WERI-Rb-1 (cell line): ENCODE measurements around the gene AGAP1.

Source experiments
- DNase-seq: peaks from one replicate; pipeline ENCODE4 v3.0.0-alpha.2; 2020
- H3K27ac ChIP-seq: fragments of 250-450 bp; sonication (Bioruptor Pico); 2 replicates; pipeline ENCODE4 v1.5.1; 2020; ENCODE audit warnings: mild to moderate bottlenecking, moderate library complexity
- H3K27me3 ChIP-seq: fragments of 250-450 bp; sonication (Bioruptor Pico); 2 replicates; pipeline ENCODE4 v1.5.1; 2021; ENCODE audit warnings: mild to moderate bottlenecking, low read depth, moderate library complexity; ENCODE audit not compliant: insufficient read depth, severe bottlenecking
- H3K36me3 ChIP-seq: fragments of 250-450 bp; sonication (Bioruptor Pico); 2 replicates; pipeline ENCODE4 v1.5.1; 2020; ENCODE audit warnings: mild to moderate bottlenecking, moderate library complexity
- H3K4me3 ChIP-seq: 2 replicates; pipeline ENCODE4 v1.5.1; 2011; ENCODE audit warnings: low read depth, mild to moderate bottlenecking, control low read depth, low read length
- H3K9me3 ChIP-seq: fragments of 250-450 bp; sonication (Bioruptor Pico); 2 replicates; pipeline ENCODE4 v1.5.1; 2021; ENCODE audit warnings: mild to moderate bottlenecking, moderate library complexity; ENCODE audit not compliant: severe bottlenecking
- CTCF ChIP-seq: IDR thresholded peaks from 2 replicates; pipeline ENCODE4 v1.5.1; 2011; ENCODE audit warnings: low read depth, mild to moderate bottlenecking, control low read depth, inconsistent platforms, low read length

The AGAP1 gene

GRCh38 chr2:235811446-235812184 lies 317.8 kb downstream of the AGAP1 start:
- Histone ChIP-seq H3K9me3 (no peaks in the 10 kb centered on the region), H3K36me3 (peaks cover 74% of the 10 kb centered on the region), H3K4me3 (no peak overlapping the region), H3K27ac (no peak overlapping the region), H3K27me3 (no peaks in the 10 kb centered on the region)
- no peak for TF ChIP-seq CTCF
- DNase-seq: no peak

- no peak overlapping the region for H3K4me3 ChIP-seq
- H3K36me3 ChIP-seq: peaks cover 69% of the 10 kb centered on the region
- H3K9me3 ChIP-seq: no peaks in the 10 kb centered on the region
- no peaks in the 10 kb centered on the region for H3K27me3 ChIP-seq
- DNase-seq: no peak
- H3K27ac ChIP-seq: no peak overlapping the region
- TF ChIP-seq CTCF: no peak
These were observed 318.4 kb downstream of the AGAP1 start for GRCh38 chr2:235812185-235812665.

- H3K27me3 ChIP-seq: no peaks in the 10 kb centered on the region
- peaks cover 58% of the 10 kb centered on the region for H3K36me3 ChIP-seq
- no peak for DNase-seq
- H3K9me3 ChIP-seq: no peaks in the 10 kb centered on the region
- no peak overlapping the region for H3K4me3 ChIP-seq
- H3K27ac ChIP-seq: no peak overlapping the region
- TF ChIP-seq CTCF: no peak
These were observed 319.6 kb downstream of the AGAP1 start for GRCh38 chr2:235813398-235813797.

GRCh38 chr2:235820571-235820970 lies 326.7 kb downstream of the AGAP1 start:
- Histone ChIP-seq H3K27ac (no peak overlapping the region), H3K9me3 (no peaks in the 10 kb centered on the region), H3K27me3 (no peaks in the 10 kb centered on the region), H3K36me3 (peaks cover 39% of the 10 kb centered on the region), H3K4me3 (no peak overlapping the region)
- DNase-seq: no peak
- no peak for TF ChIP-seq CTCF

GRCh38 chr2:235824331-235824730 lies 330.5 kb downstream of the AGAP1 start:
- Histone ChIP-seq H3K4me3 (no peak overlapping the region), H3K36me3 (peaks cover 55% of the 10 kb centered on the region), H3K27me3 (no peaks in the 10 kb centered on the region), H3K9me3 (no peaks in the 10 kb centered on the region), H3K27ac (no peak overlapping the region)
- DNase-seq: no peak
- TF ChIP-seq CTCF: no peak

- no peak overlapping the region for H3K27ac ChIP-seq
- H3K27me3 ChIP-seq: no peaks in the 10 kb centered on the region
- peaks cover 64% of the 10 kb centered on the region for H3K36me3 ChIP-seq
- DNase-seq: no peak
- no peaks in the 10 kb centered on the region for H3K9me3 ChIP-seq
- no peak for TF ChIP-seq CTCF
- no peak overlapping the region for H3K4me3 ChIP-seq
These were observed 332.1 kb downstream of the AGAP1 start for GRCh38 chr2:235825946-235826345.
